HCT116 (cell line): Measurements from ENCODE around the gene INKA1. TPM values are rescaled to one million over a fixed set of nuclear protein-coding genes. Genes with fewer than 3 reads are reported as not detected.

ENCODE experiments used
- ATAC-seq: fragments of 200-7000 bp; cut with Tn5 transposase; 2 replicates; pipeline ENCODE4 v1.9.1; 2020; ENCODE audit warnings: mild to moderate bottlenecking, moderate library complexity
- BruUV-seq: library from RNA; stranded (reverse); fragments of 400-500 nt; replicated peaks from 2 replicates; lab custom pipeline; 2021; lab: Mats Ljungman, UMichigan
- CTCF ChIA-PET: fragments of 300-600 bp; sonication (Branson Sonifier 250); formaldehyde crosslinking; loops from one replicate; lab custom pipeline; 2021; ENCODE audit warnings: antibody characterized with exemption; lab: Charles Lee
- POLR2A ChIA-PET: fragments of 300-600, 350-600 bp; sonication (Branson Sonifier 250); formaldehyde crosslinking; loops from one replicate; lab custom pipeline; 2021; ENCODE audit warnings: antibody characterized with exemption; lab: Charles Lee
- RAD21 ChIA-PET, 2 experiments: fragments of 300-600 bp; sonication (Branson Sonifier 250); formaldehyde crosslinking; loops; one replicate each; lab custom pipeline; 2023; ENCODE audit warnings: low total read pairs in 2 of 2; ENCODE audit not compliant: uncharacterized antibody in 2 of 2, unreplicated experiment in 2 of 2, low non-redundant PET in 1 of 2; lab: Charles Lee
- DNase-seq: peaks from one replicate; pipeline ENCODE4 v3.0.0-alpha.2; 2010; ENCODE audit warnings: low read depth, low spot score
- H2AFZ ChIP-seq: fragments of 200-600 bp; shearing (Covaris generic), sonication (generic); 2 replicates; pipeline ENCODE4 v1.6.1; 2017; ENCODE audit warnings: low read depth, mixed run types, mixed read lengths, antibody characterized with exemption, low read length; ENCODE audit not compliant: poor library complexity, severe bottlenecking
- H3K27ac ChIP-seq: 2 replicates; pipeline ENCODE4 v1.5.1; 2012; ENCODE audit warnings: low read depth, low read length
- H3K27me3 ChIP-seq: fragments of 200-600 bp; sonication (generic); 2 replicates; pipeline ENCODE4 v1.6.1; 2016; ENCODE audit warnings: mixed run types, low read length, mixed read lengths; ENCODE audit not compliant: insufficient read depth
- H3K36me3 ChIP-seq, 2 experiments: fragments of 200-500 bp in 1 of 2; fragments of 200-600 bp in 1 of 2; sonication (Bioruptor generic) in 1 of 2; sonication (generic) in 1 of 2; 2 replicates each; pipeline versions ENCODE4 v1.5.1 to v1.6.1; 2014 to 2016; ENCODE audit warnings: low read length in 2 of 2, inconsistent platforms in 1 of 2, mixed read lengths in 1 of 2, mixed run types in 1 of 2; ENCODE audit not compliant: insufficient read depth in 2 of 2, control insufficient read depth in 1 of 2
- H3K4me1 ChIP-seq, 2 experiments: fragments of 200-600 bp in 1 of 2; sonication (generic) in 1 of 2; 2 replicates each; pipeline versions ENCODE4 v1.5.1 to v1.6.1; 2012 to 2017; ENCODE audit warnings: low read length in 2 of 2, inconsistent platforms in 1 of 2, mild to moderate bottlenecking in 1 of 2, mixed read lengths in 1 of 2, mixed run types in 1 of 2, moderate library complexity in 1 of 2; ENCODE audit not compliant: insufficient read depth in 2 of 2, control insufficient read depth in 1 of 2
- H3K4me2 ChIP-seq: fragments of 200-600 bp; sonication (generic); 2 replicates; pipeline ENCODE4 v1.6.1; 2017; ENCODE audit warnings: mixed run types, low read length, mixed read lengths
- H3K4me3 ChIP-seq, 2 experiments: fragments of 200-600 bp in 1 of 2; sonication (generic) in 1 of 2; replicated peaks in 1 of 2; 2 replicates each; pipeline ENCODE4 v1.5.1; 2011 to 2016; ENCODE audit warnings: low read length in 2 of 2, control low read depth in 1 of 2, low read depth in 1 of 2, mild to moderate bottlenecking in 1 of 2, mixed read lengths in 1 of 2, mixed run types in 1 of 2
- H3K79me2 ChIP-seq: fragments of 200-600 bp; sonication (generic); 2 replicates; pipeline ENCODE4 v1.6.1; 2017; ENCODE audit warnings: mild to moderate bottlenecking, mixed run types, low read length, moderate library complexity, mixed read lengths; ENCODE audit not compliant: insufficient read depth
- H3K9ac ChIP-seq: fragments of 200-600 bp; sonication (generic); 2 replicates; pipeline ENCODE4 v1.6.1; 2016; ENCODE audit warnings: low read length, mixed read lengths
- H3K9me2 ChIP-seq: fragments of 200-600 bp; sonication (generic), shearing (Covaris generic); 2 replicates; pipeline ENCODE4 v1.6.1; 2017; ENCODE audit warnings: mixed run types, mild to moderate bottlenecking, moderate library complexity; ENCODE audit not compliant: insufficient read depth
- H3K9me3 ChIP-seq, 2 experiments: fragments of 200-500 bp in 1 of 2; fragments of 200-600 bp in 1 of 2; sonication (Bioruptor generic) in 1 of 2; sonication (generic) in 1 of 2; 2 replicates each; pipeline ENCODE4 v1.6.1; 2014 to 2017; ENCODE audit warnings: low read length in 2 of 2, mixed read lengths in 2 of 2, inconsistent platforms in 1 of 2, low read depth in 1 of 2, mild to moderate bottlenecking in 1 of 2, mixed run types in 1 of 2, moderate library complexity in 1 of 2; ENCODE audit not compliant: control insufficient read depth in 1 of 2, insufficient read depth in 1 of 2
- H4K20me1 ChIP-seq: fragments of 200-600 bp; sonication (generic), shearing (Covaris generic); 2 replicates; pipeline ENCODE4 v1.6.1; 2017; ENCODE audit warnings: mixed run types, mild to moderate bottlenecking, moderate library complexity; ENCODE audit not compliant: insufficient read depth
- CBX3 ChIP-seq: IDR thresholded peaks from 2 replicates; pipeline ENCODE4 v1.6.1; 2012; ENCODE audit warnings: low read depth
- EGR1 ChIP-seq: IDR thresholded peaks from 2 replicates; pipeline ENCODE4 v1.6.1; 2012; ENCODE audit warnings: low read depth
- EZH2 ChIP-seq: fragments of 200-600 bp; sonication (generic); IDR thresholded peaks from 2 replicates; pipeline ENCODE4 v1.6.1; 2017; ENCODE audit warnings: antibody characterized with exemption, mixed run types
- FOSL1 ChIP-seq: IDR thresholded peaks from 2 replicates; pipeline ENCODE4 v1.6.1; 2012; ENCODE audit warnings: low read depth
- JUND ChIP-seq: IDR thresholded peaks from 2 replicates; pipeline ENCODE4 v1.6.1; 2012
- POLR2A ChIP-seq: IDR thresholded peaks from 2 replicates; pipeline ENCODE4 v1.7.0; 2011; ENCODE audit warnings: borderline replicate concordance; ENCODE audit not compliant: insufficient read depth, insufficient read length; ENCODE audit errors: extremely low read depth
- POLR2AphosphoS5 ChIP-seq: IDR thresholded peaks from 2 replicates; pipeline ENCODE4 v1.6.1; 2011; ENCODE audit warnings: mild to moderate bottlenecking, low read depth, low read length, moderate library complexity
- SIN3A ChIP-seq: IDR thresholded peaks from 2 replicates; pipeline ENCODE4 v1.6.1; 2012; ENCODE audit warnings: low read depth
- SP1 ChIP-seq: IDR thresholded peaks from 2 replicates; pipeline ENCODE4 v1.6.1; 2012; ENCODE audit warnings: low read depth
- SRF ChIP-seq: IDR thresholded peaks from 2 replicates; pipeline ENCODE4 v1.6.1; 2012; ENCODE audit warnings: low read depth
- TCF7L2 ChIP-seq: IDR thresholded peaks from 2 replicates; pipeline ENCODE4 v1.7.0; 2011; ENCODE audit warnings: borderline replicate concordance, inconsistent platforms; ENCODE audit not compliant: insufficient read depth, insufficient read length; ENCODE audit errors: extremely low read depth
- YY1 ChIP-seq: IDR thresholded peaks from 2 replicates; pipeline ENCODE4 v1.6.1; 2011; ENCODE audit warnings: low read length, low read depth, moderate library complexity, mild to moderate bottlenecking; ENCODE audit not compliant: insufficient replicate concordance; ENCODE audit errors: extremely low read depth
- ZFX ChIP-seq: fragments of 450-650 bp; IDR thresholded peaks from 2 replicates; pipeline ENCODE4 v1.6.1; 2017
- ZNF274 ChIP-seq: fragments of 200-500 bp; sonication (Bioruptor generic); IDR thresholded peaks from 2 replicates; pipeline ENCODE4 v1.6.1; 2014; ENCODE audit warnings: mild to moderate bottlenecking, low read depth, low read length, inconsistent platforms
- intact Hi-C: fragments of 100-400 bp; cut with micrococcal nuclease; formaldehyde crosslinking; loops from 2 replicates; pipeline ENCODE4 v1.10.0; 2022
- total RNA-seq: library from RNA; stranded (reverse); gene quantifications from one replicate; pipeline ENCODE4 v1.2.1, GENCODE V29; 2021; ENCODE audit not compliant: unreplicated experiment
- TF ChIP-seq, protein P1 (sequence below): IDR thresholded peaks from 2 replicates; pipeline ENCODE4 v1.6.1; 2011; ENCODE audit warnings: mild to moderate bottlenecking, low read length, moderate library complexity; ENCODE audit not compliant: insufficient replicate concordance; ENCODE audit errors: extremely low read depth
- TF ChIP-seq, protein P2 (sequence below): IDR thresholded peaks from 2 replicates; pipeline ENCODE4 v1.6.1; 2012; ENCODE audit warnings: low read depth
- TF ChIP-seq, protein P3 (sequence below), 3 experiments: fragments of 200-600 bp in 1 of 3; sonication (generic) in 1 of 3; IDR thresholded peaks in 2 of 3; conservative IDR thresholded peaks in 1 of 3; 2 replicates each; pipeline ENCODE4 v1.5.1; 2012 to 2017; ENCODE audit warnings: low read depth in 2 of 3, low read length in 2 of 3, antibody characterized with exemption in 1 of 3, borderline replicate concordance in 1 of 3, control low read depth in 1 of 3, mild to moderate bottlenecking in 1 of 3, mixed read lengths in 1 of 3, mixed run types in 1 of 3, moderate library complexity in 1 of 3; ENCODE audit not compliant: insufficient read depth in 1 of 3
- TF ChIP-seq, protein P4 (sequence below): IDR thresholded peaks from 2 replicates; pipeline ENCODE4 v1.6.1; 2012

The INKA1 gene
- total RNA-seq, 1 experiment from 2014 or later, result 1.6 TPM

DNA sequence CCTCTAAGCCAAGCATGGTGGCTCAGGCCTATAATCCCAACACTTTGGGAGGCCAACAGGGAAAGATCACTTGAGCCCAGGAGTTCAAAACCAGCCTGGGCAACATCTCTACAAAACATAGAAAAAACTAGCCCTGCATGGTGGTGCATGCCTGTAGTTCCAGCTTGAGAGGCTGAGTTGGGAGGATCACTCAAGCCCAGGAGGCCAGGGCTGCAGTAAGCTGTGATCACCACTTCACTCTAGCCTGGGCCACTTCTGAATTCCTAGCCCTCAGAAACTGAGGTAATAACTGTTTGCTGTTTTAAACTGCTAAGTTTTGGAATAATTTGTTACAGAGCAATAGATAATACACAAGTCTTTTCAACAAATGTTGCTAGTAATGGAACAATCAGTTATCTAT lies 33.1 kb upstream of the INKA1 start:
- Histone ChIP-seq H3K4me1 (no peaks in the 10 kb centered on the region; a peak in 1 of 4 replicates), H3K4me2 (no peak overlapping the region), H3K4me3 (no peak overlapping the region), H3K27ac (no peak overlapping the region), H3K9ac (no peak overlapping the region), H3K9me2 (no peaks in the 10 kb centered on the region), H3K9me3 (no peaks in the 10 kb centered on the region), H4K20me1 (no peaks in the 10 kb centered on the region), H3K79me2 (peaks cover 81% of the 10 kb centered on the region), H2AFZ (no peak overlapping the region), H3K36me3 (no peaks in the 10 kb centered on the region), H3K27me3 (no peaks in the 10 kb centered on the region)
- intact Hi-C loops, result no loop called here
- ChIA-PET POLR2A (no interaction called here), RAD21 (no interaction called here), CTCF (no interaction called here)
- TF ChIP-seq SIN3A (no peak), EGR1 (no peak), POLR2A (no peak), SP1 (no peak), POLR2AphosphoS5 (no peak), SRF (no peak), CBX3 (no peak), ZNF274 (no peak), YY1 (no peak), TCF7L2 (no peak), FOSL1 (no peak), ZFX (no peak), JUND (no peak), EZH2 (no peak)
- TF ChIP-seq, protein P1, sequence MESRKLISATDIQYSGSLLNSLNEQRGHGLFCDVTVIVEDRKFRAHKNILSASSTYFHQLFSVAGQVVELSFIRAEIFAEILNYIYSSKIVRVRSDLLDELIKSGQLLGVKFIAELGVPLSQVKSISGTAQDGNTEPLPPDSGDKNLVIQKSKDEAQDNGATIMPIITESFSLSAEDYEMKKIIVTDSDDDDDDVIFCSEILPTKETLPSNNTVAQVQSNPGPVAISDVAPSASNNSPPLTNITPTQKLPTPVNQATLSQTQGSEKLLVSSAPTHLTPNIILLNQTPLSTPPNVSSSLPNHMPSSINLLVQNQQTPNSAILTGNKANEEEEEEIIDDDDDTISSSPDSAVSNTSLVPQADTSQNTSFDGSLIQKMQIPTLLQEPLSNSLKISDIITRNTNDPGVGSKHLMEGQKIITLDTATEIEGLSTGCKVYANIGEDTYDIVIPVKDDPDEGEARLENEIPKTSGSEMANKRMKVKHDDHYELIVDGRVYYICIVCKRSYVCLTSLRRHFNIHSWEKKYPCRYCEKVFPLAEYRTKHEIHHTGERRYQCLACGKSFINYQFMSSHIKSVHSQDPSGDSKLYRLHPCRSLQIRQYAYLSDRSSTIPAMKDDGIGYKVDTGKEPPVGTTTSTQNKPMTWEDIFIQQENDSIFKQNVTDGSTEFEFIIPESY, result no peak
- TF ChIP-seq, protein P2, sequence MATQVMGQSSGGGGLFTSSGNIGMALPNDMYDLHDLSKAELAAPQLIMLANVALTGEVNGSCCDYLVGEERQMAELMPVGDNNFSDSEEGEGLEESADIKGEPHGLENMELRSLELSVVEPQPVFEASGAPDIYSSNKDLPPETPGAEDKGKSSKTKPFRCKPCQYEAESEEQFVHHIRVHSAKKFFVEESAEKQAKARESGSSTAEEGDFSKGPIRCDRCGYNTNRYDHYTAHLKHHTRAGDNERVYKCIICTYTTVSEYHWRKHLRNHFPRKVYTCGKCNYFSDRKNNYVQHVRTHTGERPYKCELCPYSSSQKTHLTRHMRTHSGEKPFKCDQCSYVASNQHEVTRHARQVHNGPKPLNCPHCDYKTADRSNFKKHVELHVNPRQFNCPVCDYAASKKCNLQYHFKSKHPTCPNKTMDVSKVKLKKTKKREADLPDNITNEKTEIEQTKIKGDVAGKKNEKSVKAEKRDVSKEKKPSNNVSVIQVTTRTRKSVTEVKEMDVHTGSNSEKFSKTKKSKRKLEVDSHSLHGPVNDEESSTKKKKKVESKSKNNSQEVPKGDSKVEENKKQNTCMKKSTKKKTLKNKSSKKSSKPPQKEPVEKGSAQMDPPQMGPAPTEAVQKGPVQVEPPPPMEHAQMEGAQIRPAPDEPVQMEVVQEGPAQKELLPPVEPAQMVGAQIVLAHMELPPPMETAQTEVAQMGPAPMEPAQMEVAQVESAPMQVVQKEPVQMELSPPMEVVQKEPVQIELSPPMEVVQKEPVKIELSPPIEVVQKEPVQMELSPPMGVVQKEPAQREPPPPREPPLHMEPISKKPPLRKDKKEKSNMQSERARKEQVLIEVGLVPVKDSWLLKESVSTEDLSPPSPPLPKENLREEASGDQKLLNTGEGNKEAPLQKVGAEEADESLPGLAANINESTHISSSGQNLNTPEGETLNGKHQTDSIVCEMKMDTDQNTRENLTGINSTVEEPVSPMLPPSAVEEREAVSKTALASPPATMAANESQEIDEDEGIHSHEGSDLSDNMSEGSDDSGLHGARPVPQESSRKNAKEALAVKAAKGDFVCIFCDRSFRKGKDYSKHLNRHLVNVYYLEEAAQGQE, result no peak
- TF ChIP-seq, protein P3, sequence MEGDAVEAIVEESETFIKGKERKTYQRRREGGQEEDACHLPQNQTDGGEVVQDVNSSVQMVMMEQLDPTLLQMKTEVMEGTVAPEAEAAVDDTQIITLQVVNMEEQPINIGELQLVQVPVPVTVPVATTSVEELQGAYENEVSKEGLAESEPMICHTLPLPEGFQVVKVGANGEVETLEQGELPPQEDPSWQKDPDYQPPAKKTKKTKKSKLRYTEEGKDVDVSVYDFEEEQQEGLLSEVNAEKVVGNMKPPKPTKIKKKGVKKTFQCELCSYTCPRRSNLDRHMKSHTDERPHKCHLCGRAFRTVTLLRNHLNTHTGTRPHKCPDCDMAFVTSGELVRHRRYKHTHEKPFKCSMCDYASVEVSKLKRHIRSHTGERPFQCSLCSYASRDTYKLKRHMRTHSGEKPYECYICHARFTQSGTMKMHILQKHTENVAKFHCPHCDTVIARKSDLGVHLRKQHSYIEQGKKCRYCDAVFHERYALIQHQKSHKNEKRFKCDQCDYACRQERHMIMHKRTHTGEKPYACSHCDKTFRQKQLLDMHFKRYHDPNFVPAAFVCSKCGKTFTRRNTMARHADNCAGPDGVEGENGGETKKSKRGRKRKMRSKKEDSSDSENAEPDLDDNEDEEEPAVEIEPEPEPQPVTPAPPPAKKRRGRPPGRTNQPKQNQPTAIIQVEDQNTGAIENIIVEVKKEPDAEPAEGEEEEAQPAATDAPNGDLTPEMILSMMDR (IDR thresholded peaks at IDR 0.05 in 2 of 3, conservative IDR thresholded peaks at IDR 0.05 in 1 of 3; ENCODE audit: borderline replicate concordance in 1 of 3, insufficient read depth in 1 of 3, low read depth in 2 of 3, low read length in 2 of 3), result no peak
- TF ChIP-seq, protein P4, sequence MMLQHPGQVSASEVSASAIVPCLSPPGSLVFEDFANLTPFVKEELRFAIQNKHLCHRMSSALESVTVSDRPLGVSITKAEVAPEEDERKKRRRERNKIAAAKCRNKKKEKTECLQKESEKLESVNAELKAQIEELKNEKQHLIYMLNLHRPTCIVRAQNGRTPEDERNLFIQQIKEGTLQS, result no peak
- BruUV-seq, result no TSS peak
- DNase-seq (no peak), ATAC-seq (no peak)
